ENCODE data around the gene BBS7.

BBS7 gene

DNA sequence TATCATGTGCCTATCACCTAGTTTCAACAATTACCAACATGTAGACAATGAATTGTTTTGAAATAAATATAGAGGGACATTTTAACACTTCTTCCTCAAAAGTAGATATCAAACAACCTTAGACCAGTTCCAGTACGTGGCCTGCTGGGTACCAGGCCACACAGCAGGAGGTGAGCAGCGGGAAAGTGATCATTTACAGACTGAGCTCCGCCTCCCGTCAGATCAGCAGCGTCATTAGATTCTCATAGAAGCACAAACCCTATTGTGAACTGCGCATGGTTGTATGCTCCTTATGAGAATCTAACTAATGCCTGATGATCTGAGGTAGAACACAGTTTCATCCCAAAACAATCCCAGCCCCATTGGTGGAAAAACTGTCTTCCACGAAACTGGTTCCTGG, 6.5 kb downstream of the BBS7 start:
- no peak for TF ChIP-seq GABPA (IDR thresholded peaks at IDR 0.05; ENCODE audit: low read depth)
- no peak for TF ChIP-seq SPI1 (IDR thresholded peaks at IDR 0.05; ENCODE audit: borderline replicate concordance, low read depth)
- TF ChIP-seq POLR2AphosphoS5 (IDR thresholded peaks at IDR 0.05; ENCODE audit: low read depth), result no peak
- no peak for TF ChIP-seq REST (IDR thresholded peaks at IDR 0.05; ENCODE audit: insufficient replicate concordance, low read depth)
- no peak for TF ChIP-seq CTCF (IDR thresholded peaks at IDR 0.05; ENCODE audit: insufficient read depth, low read length)
- DNase-seq (ENCODE audit: low read depth in 1 of 2, low spot score in 1 of 2), result no peak
- Histone ChIP-seq H3K27ac (replicated peaks) (no peak overlapping the region), H3K27me3 (ENCODE audit: insufficient read depth, poor library complexity, severe bottlenecking) (no peaks in the 10 kb centered on the region), H3K4me3 (replicated peaks; ENCODE audit: insufficient read depth, low read length) (no peak overlapping the region)

GRCh38 chr4:121861426-121861825, 8.8 kb downstream of the BBS7 start:
- H3K27me3 ChIP-seq (ENCODE audit: insufficient read depth, poor library complexity, severe bottlenecking), result no peaks in the 10 kb centered on the region
- H3K4me3 ChIP-seq (replicated peaks; ENCODE audit: insufficient read depth, low read length), result no peak overlapping the region
- TF ChIP-seq GABPA (IDR thresholded peaks at IDR 0.05; ENCODE audit: low read depth) (no peak), REST (IDR thresholded peaks at IDR 0.05; ENCODE audit: insufficient replicate concordance, low read depth) (no peak), CTCF (IDR thresholded peaks at IDR 0.05; ENCODE audit: insufficient read depth, low read length) (no peak), SPI1 (IDR thresholded peaks at IDR 0.05; ENCODE audit: borderline replicate concordance, low read depth) (no peak), POLR2AphosphoS5 (IDR thresholded peaks at IDR 0.05; ENCODE audit: low read depth) (no peak)
- DNase-seq (ENCODE audit: low read depth in 1 of 2, low spot score in 1 of 2), result no peak
- no peak overlapping the region for H3K27ac ChIP-seq (replicated peaks)

DNA sequence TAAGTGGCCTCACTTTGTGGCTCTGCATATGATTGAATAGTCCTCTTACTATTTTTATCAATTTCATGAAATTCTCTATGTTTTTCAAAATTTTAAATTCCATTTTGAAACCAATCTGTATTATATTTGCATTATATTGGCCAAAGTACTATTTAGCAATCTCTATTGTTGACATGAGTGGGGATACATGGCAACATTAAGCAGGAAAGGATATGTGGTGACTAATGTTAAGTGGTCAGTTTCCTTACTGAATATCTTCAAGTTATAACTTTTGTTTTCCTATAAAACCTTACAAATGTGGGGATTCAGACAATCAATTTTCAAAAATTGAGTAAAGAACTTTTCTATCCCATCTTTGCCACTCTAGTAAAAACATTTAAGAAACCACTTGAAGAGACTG, 10.2 kb downstream of the BBS7 start:
- H3K27ac ChIP-seq (replicated peaks), result no peak overlapping the region
- H3K27me3 ChIP-seq (ENCODE audit: insufficient read depth, poor library complexity, severe bottlenecking), result no peaks in the 10 kb centered on the region
- TF ChIP-seq REST (IDR thresholded peaks at IDR 0.05; ENCODE audit: insufficient replicate concordance, low read depth), result no peak
- no peak for DNase-seq (ENCODE audit: low read depth in 1 of 2, low spot score in 1 of 2)
- no peak overlapping the region for H3K4me3 ChIP-seq (replicated peaks; ENCODE audit: insufficient read depth, low read length)

- H3K27me3 ChIP-seq (ENCODE audit: insufficient read depth, poor library complexity, severe bottlenecking), result no peaks in the 10 kb centered on the region
- TF ChIP-seq CTCF (IDR thresholded peaks at IDR 0.05; ENCODE audit: insufficient read depth, low read length) (no peak), POLR2AphosphoS5 (IDR thresholded peaks at IDR 0.05; ENCODE audit: low read depth) (no peak), GABPA (IDR thresholded peaks at IDR 0.05; ENCODE audit: low read depth) (no peak), REST (IDR thresholded peaks at IDR 0.05; ENCODE audit: insufficient replicate concordance, low read depth) (no peak), SPI1 (IDR thresholded peaks at IDR 0.05; ENCODE audit: borderline replicate concordance, low read depth) (no peak)
- no peak for DNase-seq (ENCODE audit: low read depth in 1 of 2, low spot score in 1 of 2)
- no peak overlapping the region for H3K27ac ChIP-seq (replicated peaks)
- H3K4me3 ChIP-seq (replicated peaks; ENCODE audit: insufficient read depth, low read length), result no peak overlapping the region
Observed at GRCh38 chr4:121851354-121851753, 18.9 kb downstream of the BBS7 start.
